ENCODE results near the gene NHLH1. TPM values are rescaled to one million over a fixed set of nuclear protein-coding genes. Genes with fewer than 3 reads are reported as not detected.

NHLH1 gene
- total RNA-seq, 2 experiments from 2014 or later: 0.08 TPM; not detected in 1

DNA sequence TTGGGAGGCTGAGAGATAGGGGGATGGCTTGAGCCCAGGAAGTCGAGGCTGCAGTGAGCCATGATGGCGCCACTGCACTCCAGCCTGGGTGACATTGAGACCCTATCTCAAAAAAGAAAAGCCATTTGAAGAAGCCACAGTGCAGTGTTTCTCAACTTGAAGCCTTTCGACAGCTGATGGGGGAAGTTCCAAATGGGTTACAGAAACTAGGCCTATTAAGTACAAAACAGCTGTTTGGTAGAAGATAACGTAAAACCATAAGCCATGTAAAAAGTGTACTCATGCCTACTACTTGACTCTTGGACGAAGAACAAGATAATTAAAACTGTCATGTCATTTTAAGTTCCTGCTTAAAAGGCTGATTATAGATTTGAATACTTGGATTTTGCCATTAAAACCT lies 40.5 kb upstream of the NHLH1 start:
- Histone ChIP-seq H3K9me3 (ENCODE audit: control insufficient read depth in 1 of 2, insufficient read depth in 1 of 2, low read length in 2 of 2) (no peaks in the 10 kb centered on the region), H3K27ac (ENCODE audit: low read depth in 1 of 2, low read length in 2 of 2) (no peak overlapping the region), H3K36me3 (ENCODE audit: insufficient read depth, low read length) (peaks cover 97% of the 10 kb centered on the region), H3K4me1 (ENCODE audit: insufficient read depth, low read length) (no peaks in the 10 kb centered on the region), H3K4me3 (ENCODE audit: low read length) (no peak overlapping the region), H3K27me3 (ENCODE audit: control insufficient read depth in 1 of 2, insufficient read depth in 2 of 2, low read length in 2 of 2) (no peaks in the 10 kb centered on the region)
- TF ChIP-seq, protein P1, sequence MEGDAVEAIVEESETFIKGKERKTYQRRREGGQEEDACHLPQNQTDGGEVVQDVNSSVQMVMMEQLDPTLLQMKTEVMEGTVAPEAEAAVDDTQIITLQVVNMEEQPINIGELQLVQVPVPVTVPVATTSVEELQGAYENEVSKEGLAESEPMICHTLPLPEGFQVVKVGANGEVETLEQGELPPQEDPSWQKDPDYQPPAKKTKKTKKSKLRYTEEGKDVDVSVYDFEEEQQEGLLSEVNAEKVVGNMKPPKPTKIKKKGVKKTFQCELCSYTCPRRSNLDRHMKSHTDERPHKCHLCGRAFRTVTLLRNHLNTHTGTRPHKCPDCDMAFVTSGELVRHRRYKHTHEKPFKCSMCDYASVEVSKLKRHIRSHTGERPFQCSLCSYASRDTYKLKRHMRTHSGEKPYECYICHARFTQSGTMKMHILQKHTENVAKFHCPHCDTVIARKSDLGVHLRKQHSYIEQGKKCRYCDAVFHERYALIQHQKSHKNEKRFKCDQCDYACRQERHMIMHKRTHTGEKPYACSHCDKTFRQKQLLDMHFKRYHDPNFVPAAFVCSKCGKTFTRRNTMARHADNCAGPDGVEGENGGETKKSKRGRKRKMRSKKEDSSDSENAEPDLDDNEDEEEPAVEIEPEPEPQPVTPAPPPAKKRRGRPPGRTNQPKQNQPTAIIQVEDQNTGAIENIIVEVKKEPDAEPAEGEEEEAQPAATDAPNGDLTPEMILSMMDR (IDR thresholded peaks at IDR 0.05): no peak
- peaks cover 9% of the 10 kb centered on the region for H3K4me1 Mint-ChIP-seq (ENCODE audit: low read depth)
- DNase-seq: no peak
- POLR2A ChIA-PET: interaction anchor here (1.0 kb wide), 1 partner anchor 18 kb away, joined by 3 read pairs; no protein-coding TSS in a partner anchor
- H3K9me3 Mint-ChIP-seq: no peaks in the 10 kb centered on the region
- no peak overlapping the region for H3K27ac Mint-ChIP-seq
- no peaks in the 10 kb centered on the region for H3K27me3 Mint-ChIP-seq
- peaks cover 93% of the 10 kb centered on the region for H3K36me3 Mint-ChIP-seq (ENCODE audit: low read depth)
- intact Hi-C loops (cut with DNase I, micrococcal nuclease): no loop called here
- H3K4me3 Mint-ChIP-seq: no peak overlapping the region
- no peak for ATAC-seq (ENCODE audit: poor library complexity)
- CTCF ChIA-PET: no interaction called here

DNA sequence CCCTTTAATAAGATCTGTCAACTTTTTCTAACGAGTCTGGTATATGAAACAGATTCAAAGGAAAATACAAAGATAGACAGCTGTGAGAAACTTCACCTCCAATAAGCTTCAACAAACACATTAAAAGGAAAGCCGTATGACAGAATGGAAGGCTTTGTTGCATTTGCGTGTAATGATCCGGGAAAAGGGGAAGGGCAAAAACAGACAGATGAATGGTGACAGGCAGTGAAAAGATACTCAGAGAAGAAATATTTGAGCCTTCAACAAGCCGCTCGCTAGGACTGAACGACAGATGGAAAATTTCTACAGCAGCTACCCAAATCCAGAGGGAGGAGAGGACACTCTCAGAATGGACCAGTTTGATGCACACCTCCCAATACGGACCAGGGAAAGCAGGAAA lies 38.7 kb upstream of the NHLH1 start:
- intact Hi-C loops (cut with DNase I, micrococcal nuclease): no loop called here
- no peak overlapping the region for H3K27ac ChIP-seq (ENCODE audit: low read depth in 1 of 2, low read length in 2 of 2)
- no peak for ATAC-seq (ENCODE audit: poor library complexity)
- H3K27me3 ChIP-seq (ENCODE audit: control insufficient read depth in 1 of 2, insufficient read depth in 2 of 2, low read length in 2 of 2): no peaks in the 10 kb centered on the region
- no peak overlapping the region for H3K4me3 ChIP-seq (ENCODE audit: low read length)
- no peaks in the 10 kb centered on the region for H3K9me3 Mint-ChIP-seq
- DNase-seq: no peak
- peaks cover 4% of the 10 kb centered on the region for H3K4me1 Mint-ChIP-seq (ENCODE audit: low read depth)
- H3K27me3 Mint-ChIP-seq: no peaks in the 10 kb centered on the region
- TF ChIP-seq, protein P1 (IDR thresholded peaks at IDR 0.05): no peak
- POLR2A ChIA-PET: no interaction called here
- H3K36me3 ChIP-seq (ENCODE audit: insufficient read depth, low read length): peaks cover 96% of the 10 kb centered on the region
- no peaks in the 10 kb centered on the region for H3K9me3 ChIP-seq (ENCODE audit: control insufficient read depth in 1 of 2, insufficient read depth in 1 of 2, low read length in 2 of 2)
- no peak overlapping the region for H3K4me3 Mint-ChIP-seq
- peaks cover 89% of the 10 kb centered on the region for H3K36me3 Mint-ChIP-seq (ENCODE audit: low read depth)
- CTCF ChIA-PET: no interaction called here
- H3K4me1 ChIP-seq (ENCODE audit: insufficient read depth, low read length): no peaks in the 10 kb centered on the region
- no peak overlapping the region for H3K27ac Mint-ChIP-seq

DNA sequence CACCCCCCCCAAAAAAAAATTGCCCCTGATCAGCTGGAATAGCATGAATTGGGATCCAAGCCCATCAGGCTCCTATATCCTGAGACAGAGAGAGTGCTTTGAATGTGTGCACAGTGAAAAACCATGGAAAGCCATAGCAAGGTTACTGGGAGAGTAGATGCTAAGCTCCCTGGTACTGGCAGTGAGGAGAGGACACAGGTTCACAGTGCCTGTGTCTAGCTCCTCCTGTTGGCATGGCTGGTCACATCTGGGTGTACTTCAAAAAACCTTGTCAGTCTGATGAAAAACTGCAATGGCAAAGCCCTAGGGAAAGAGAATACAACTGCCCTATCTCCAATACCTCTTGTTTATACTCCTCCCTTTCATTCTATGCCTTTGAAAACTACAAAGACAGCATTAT lies 36.8 kb upstream of the NHLH1 start:
- Mint-ChIP-seq H3K4me1 (ENCODE audit: low read depth) (peaks cover 4% of the 10 kb centered on the region), H3K4me3 (no peak overlapping the region), H3K27me3 (no peaks in the 10 kb centered on the region), H3K9me3 (no peaks in the 10 kb centered on the region), H3K27ac (no peak overlapping the region), H3K36me3 (ENCODE audit: low read depth) (peaks cover 88% of the 10 kb centered on the region)
- no peaks in the 10 kb centered on the region for H3K4me1 ChIP-seq (ENCODE audit: insufficient read depth, low read length)
- no peaks in the 10 kb centered on the region for H3K27me3 ChIP-seq (ENCODE audit: control insufficient read depth in 1 of 2, insufficient read depth in 2 of 2, low read length in 2 of 2)
- CTCF ChIA-PET: interaction anchor here (0.9 kb wide), 1 partner anchor 961 kb away, joined by 4 read pairs; no protein-coding TSS in a partner anchor
- DNase-seq (no peak), ATAC-seq (ENCODE audit: poor library complexity) (no peak)
- intact Hi-C loops (cut with DNase I, micrococcal nuclease): no loop called here
- POLR2A ChIA-PET: no interaction called here
- H3K9me3 ChIP-seq (ENCODE audit: control insufficient read depth in 1 of 2, insufficient read depth in 1 of 2, low read length in 2 of 2): no peaks in the 10 kb centered on the region
- no peak overlapping the region for H3K27ac ChIP-seq (ENCODE audit: low read depth in 1 of 2, low read length in 2 of 2)
- peaks cover 98% of the 10 kb centered on the region for H3K36me3 ChIP-seq (ENCODE audit: insufficient read depth, low read length)
- TF ChIP-seq, protein P1 (IDR thresholded peaks at IDR 0.05): no peak
- H3K4me3 ChIP-seq (ENCODE audit: low read length): no peak overlapping the region

Data from CD4-positive, alpha-beta T cell (primary cell).